Neural cell (in vitro differentiated cells): Measurements from ENCODE around the gene AGXT. TPM values are rescaled to one million over a fixed set of nuclear protein-coding genes. Genes with fewer than 3 reads are reported as not detected.

Experiments used
- H2AFZ ChIP-seq: fragments of 200-600, 300-800 bp; sonication (generic), shearing (Covaris generic); 2 replicates; pipeline ENCODE4 v1.6.0; 2014; ENCODE audit warnings: low read depth, mild to moderate bottlenecking, antibody characterized with exemption, low read length, moderate library complexity
- H3F3A ChIP-seq: fragments of 200-600 bp; shearing (Covaris generic); 2 replicates; pipeline ENCODE4 v1.6.1; 2016; ENCODE audit warnings: mild to moderate bottlenecking, moderate library complexity, mixed read lengths, antibody characterized with exemption, low read length; ENCODE audit not compliant: insufficient read depth, poor library complexity, severe bottlenecking
- H3K27ac ChIP-seq: fragments of 200-600, 300-800 bp; sonication (generic), shearing (Covaris generic); 2 replicates; pipeline ENCODE4 v1.5.1; 2014; ENCODE audit warnings: mild to moderate bottlenecking, low read length, moderate library complexity
- H3K27me3 ChIP-seq: fragments of 300-800, 200-600 bp; sonication (generic), shearing (Covaris generic); 2 replicates; pipeline ENCODE4 v1.6.0; 2014; ENCODE audit warnings: mild to moderate bottlenecking, low read depth, low read length, moderate library complexity; ENCODE audit not compliant: insufficient read depth
- H3K36me3 ChIP-seq: fragments of 300-800, 200-600 bp; sonication (generic), shearing (Covaris generic); 2 replicates; pipeline ENCODE4 v1.5.1; 2014; ENCODE audit warnings: mild to moderate bottlenecking, antibody characterized with exemption, low read length, moderate library complexity; ENCODE audit not compliant: insufficient read depth
- H3K4me2 ChIP-seq: fragments of 300-800, 200-600 bp; sonication (generic), shearing (Covaris generic); 2 replicates; pipeline ENCODE4 v1.6.0; 2014; ENCODE audit warnings: mild to moderate bottlenecking, low read length
- H3K4me3 ChIP-seq: fragments of 300-800, 200-600 bp; sonication (generic), shearing (Covaris generic); 2 replicates; pipeline ENCODE4 v1.5.1; 2014; ENCODE audit warnings: mild to moderate bottlenecking, low read length, moderate library complexity
- H3K79me2 ChIP-seq: fragments of 200-600 bp; shearing (Covaris generic); replicated peaks from 2 replicates; pipeline ENCODE4 v1.6.0; 2014; ENCODE audit warnings: mild to moderate bottlenecking, low read length, moderate library complexity; ENCODE audit not compliant: insufficient read depth
- H3K9ac ChIP-seq: fragments of 300-800, 200-600 bp; sonication (generic), shearing (Covaris generic); 2 replicates; pipeline ENCODE4 v1.6.1; 2016; ENCODE audit warnings: mild to moderate bottlenecking, low read length, mixed read lengths
- H3K9me2 ChIP-seq: fragments of 200-600 bp; shearing (Covaris generic); 2 replicates; pipeline ENCODE4 v1.6.1; 2016; ENCODE audit warnings: mild to moderate bottlenecking, low read length, mixed read lengths; ENCODE audit not compliant: insufficient read depth
- H3K9me3 ChIP-seq: fragments of 200-600, 300-800 bp; sonication (generic), shearing (Covaris generic); 2 replicates; pipeline ENCODE4 v1.6.1; 2016; ENCODE audit warnings: mild to moderate bottlenecking, mixed run types, low read length, moderate library complexity, mixed read lengths
- H4K20me1 ChIP-seq: fragments of 200-600 bp; shearing (Covaris generic); 2 replicates; pipeline ENCODE4 v1.6.1; 2016; ENCODE audit warnings: mild to moderate bottlenecking, mixed run types; ENCODE audit not compliant: insufficient read depth
- CTCF ChIP-seq: fragments of 450-650 bp; IDR thresholded peaks from 2 replicates; pipeline ENCODE4 v1.5.1; 2014; ENCODE audit warnings: antibody characterized with exemption, mild to moderate bottlenecking, moderate library complexity; ENCODE audit not compliant: poor library complexity, severe bottlenecking
- EP300 ChIP-seq: fragments of 450-650 bp; conservative IDR thresholded peaks from 2 replicates; pipeline ENCODE4 v1.6.1; 2014; ENCODE audit warnings: antibody characterized with exemption, mild to moderate bottlenecking, moderate library complexity; ENCODE audit not compliant: poor library complexity, severe bottlenecking
- EZH2 ChIP-seq: fragments of 200-600, 300-800 bp; shearing (Covaris generic), sonication (generic); IDR thresholded peaks from 2 replicates; pipeline ENCODE4 v1.6.1; 2014; ENCODE audit warnings: antibody characterized with exemption, low read length, borderline replicate concordance, mild to moderate bottlenecking; ENCODE audit not compliant: insufficient read depth, poor library complexity, severe bottlenecking
- MXI1 ChIP-seq: fragments of 450-650 bp; conservative IDR thresholded peaks from 2 replicates; pipeline ENCODE4 v1.6.1; 2014; ENCODE audit warnings: antibody characterized with exemption, mild to moderate bottlenecking; ENCODE audit not compliant: poor library complexity, severe bottlenecking
- POLR2AphosphoS5 ChIP-seq: IDR thresholded peaks from 2 replicates; pipeline ENCODE4 v1.6.1; 2012
- RAD21 ChIP-seq: fragments of 450-650 bp; conservative IDR thresholded peaks from 2 replicates; pipeline ENCODE4 v1.6.1; 2014; ENCODE audit warnings: antibody characterized with exemption, mild to moderate bottlenecking, moderate library complexity
- REST ChIP-seq: IDR thresholded peaks from 2 replicates; pipeline ENCODE4 v1.6.1; 2012; ENCODE audit warnings: borderline replicate concordance
- SMC3 ChIP-seq: fragments of 450-650 bp; conservative IDR thresholded peaks from 2 replicates; pipeline ENCODE4 v1.6.1; 2014; ENCODE audit warnings: antibody characterized with exemption, mild to moderate bottlenecking, moderate library complexity; ENCODE audit not compliant: poor library complexity
- TAF1 ChIP-seq: IDR thresholded peaks from 2 replicates; pipeline ENCODE4 v1.6.1; 2012; ENCODE audit warnings: low read depth
- polyA plus RNA-seq: library from polyadenylated mRNA; depleted of rRNA; stranded (reverse); fragments of >200 nt; gene quantifications from 2 replicates; pipeline ENCODE4 v1.2.3, GENCODE V29; 2014

Gene AGXT
- polyA plus RNA-seq, 1 donor from 2014 or later: not detected

- H3K9me3 ChIP-seq: no peaks in the 10 kb centered on the region
- no peaks in the 10 kb centered on the region for H3K9me2 ChIP-seq
- peak overlapping the region; percentile 98 for H3K9ac ChIP-seq
- no peaks in the 10 kb centered on the region for H3K36me3 ChIP-seq
- no peaks in the 10 kb centered on the region for H3K27me3 ChIP-seq
- H3K79me2 ChIP-seq: peaks cover 24% of the 10 kb centered on the region
- no peak overlapping the region for H2AFZ ChIP-seq
- H3K4me2 ChIP-seq: peak overlapping the region; percentile 73
- peaks cover 3% of the 10 kb centered on the region for H4K20me1 ChIP-seq
- no peaks in the 10 kb centered on the region for H3F3A ChIP-seq
- peak overlapping the region; percentile 84 for H3K4me3 ChIP-seq
- H3K27ac ChIP-seq: peak overlapping the region; percentile 94
- TF ChIP-seq POLR2AphosphoS5 (no peak), RAD21 (no peak), TAF1 (no peak), EP300 (no peak), SMC3 (no peak), EZH2 (no peak), REST (no peak), CTCF (no peak), MXI1 (no peak)
Observed at GRCh38 chr2:240821429-240821778, 47.2 kb upstream of the AGXT start.

GRCh38 chr2:240822280-240822847 is 46.3 kb upstream of the AGXT start:
- no peaks in the 10 kb centered on the region for H3K9me2 ChIP-seq
- H3K79me2 ChIP-seq: peaks cover 15% of the 10 kb centered on the region
- peak overlapping the region; percentile 94 for H3K27ac ChIP-seq
- H3K4me2 ChIP-seq: no peak overlapping the region
- no peaks in the 10 kb centered on the region for H3K27me3 ChIP-seq
- no peak overlapping the region for H2AFZ ChIP-seq
- no peaks in the 10 kb centered on the region for H3F3A ChIP-seq
- H3K4me3 ChIP-seq: no peak overlapping the region
- H3K9ac ChIP-seq: no peak overlapping the region
- H3K9me3 ChIP-seq: no peaks in the 10 kb centered on the region
- H3K36me3 ChIP-seq: no peaks in the 10 kb centered on the region
- TF ChIP-seq CTCF (no peak), RAD21 (no peak), EZH2 (no peak), EP300 (no peak), REST (no peak), SMC3 (no peak), POLR2AphosphoS5 (no peak), MXI1 (no peak), TAF1 (no peak)
- no peaks in the 10 kb centered on the region for H4K20me1 ChIP-seq
